Midbrain (tissue), 1 donor: ENCODE measurements around the gene ONECUT3.

Experiments used
- DNase-seq: peaks from one replicate; lab custom pipeline; 2025; lab: John Stamatoyannopoulos, UW

ONECUT3 gene

GRCh38 chr19:1768248-1768647 lies 14.9 kb downstream of the ONECUT3 start:
- DNase-seq = no peak

- no peak for DNase-seq
Measured at GRCh38 chr19:1768918-1769644, 15.8 kb downstream of the ONECUT3 start.

GRCh38 chr19:1769645-1769985 lies 16.3 kb downstream of the ONECUT3 start:
- no peak for DNase-seq

GRCh38 chr19:1770866-1771576 lies 17.7 kb downstream of the ONECUT3 start:
- no peak for DNase-seq

GRCh38 chr19:1773184-1773583 lies 19.9 kb downstream of the ONECUT3 start:
- DNase-seq = no peak

GRCh38 chr19:1774989-1775772 lies 21.9 kb downstream of the ONECUT3 start:
- DNase-seq = no peak

- no peak for DNase-seq
Measured at GRCh38 chr19:1775951-1776605, 22.8 kb downstream of the ONECUT3 start.

- DNase-seq = no peak
Measured at GRCh38 chr19:1776606-1777147, 23.4 kb downstream of the ONECUT3 start.

- DNase-seq = no peak
Measured at GRCh38 chr19:1777149-1777548, 23.8 kb downstream of the ONECUT3 start.

- no peak for DNase-seq
Measured at GRCh38 chr19:1779574-1779973, 26.3 kb downstream of the ONECUT3 start.

GRCh38 chr19:1780272-1780958 lies 27.1 kb downstream of the ONECUT3 start:
- DNase-seq = no peak

- no peak for DNase-seq
Measured at GRCh38 chr19:1782521-1782920, 29.2 kb downstream of the ONECUT3 start.

- no peak for DNase-seq
Measured at GRCh38 chr19:1783354-1783753, 30.0 kb downstream of the ONECUT3 start.

GRCh38 chr19:1783874-1784273 lies 30.6 kb downstream of the ONECUT3 start:
- DNase-seq = no peak

GRCh38 chr19:1785310-1785709 lies 32.0 kb downstream of the ONECUT3 start:
- DNase-seq = no peak

GRCh38 chr19:1786668-1787067 lies 33.4 kb downstream of the ONECUT3 start:
- no peak for DNase-seq

- DNase-seq = no peak
Measured at GRCh38 chr19:1787116-1787515, 33.8 kb downstream of the ONECUT3 start.

- no peak for DNase-seq
Measured at GRCh38 chr19:1789261-1790041, 36.1 kb downstream of the ONECUT3 start.

GRCh38 chr19:1790054-1790792 lies 36.9 kb downstream of the ONECUT3 start:
- DNase-seq = no peak

- no peak for DNase-seq
Measured at GRCh38 chr19:1791879-1792278, 38.6 kb downstream of the ONECUT3 start.
